Neural progenitor cell (in vitro differentiated cells): ENCODE measurements around the gene DNAH14. TPM values are rescaled to one million over a fixed set of nuclear protein-coding genes. Genes with fewer than 3 reads are reported as not detected.
"Not testable (repeated sequence)": the region's sequence is repeated elsewhere in the genome, so short reads cannot be mapped to it uniquely, and the experiment has no call there.

Source experiments
- DNase-seq: peaks from one replicate; pipeline ENCODE4 v3.0.0-alpha.2; 2016; ENCODE audit warnings: low spot score
- H2AFZ ChIP-seq: fragments of 200-600 bp; sonication (generic); replicated peaks from 2 replicates; pipeline ENCODE4 v1.6.1; 2016; ENCODE audit warnings: antibody characterized with exemption
- H3F3A ChIP-seq: fragments of 200-600 bp; sonication (generic); 2 replicates; pipeline ENCODE4 v1.6.1; 2016; ENCODE audit warnings: antibody characterized with exemption, low read depth
- H3K27ac ChIP-seq: fragments of 200-600 bp; sonication (generic); 2 replicates; pipeline ENCODE4 v1.5.1; 2016; ENCODE audit warnings: mild to moderate bottlenecking
- H3K27me3 ChIP-seq: fragments of 200-600 bp; sonication (generic); 2 replicates; pipeline ENCODE4 v1.6.1; 2016; ENCODE audit warnings: mild to moderate bottlenecking, moderate library complexity
- H3K36me3 ChIP-seq: fragments of 200-600 bp; sonication (generic); 2 replicates; pipeline ENCODE4 v1.5.1; 2016
- H3K4me1 ChIP-seq: fragments of 200-600 bp; sonication (generic); 2 replicates; pipeline ENCODE4 v1.6.1; 2016; ENCODE audit warnings: mixed run types
- H3K4me2 ChIP-seq: fragments of 200-600 bp; sonication (generic); 2 replicates; pipeline ENCODE4 v1.6.1; 2016
- H3K4me3 ChIP-seq: fragments of 200-600 bp; sonication (generic); 2 replicates; pipeline ENCODE4 v1.5.1; 2016
- H3K79me2 ChIP-seq: fragments of 200-600 bp; sonication (generic); 2 replicates; pipeline ENCODE4 v1.6.1; 2016; ENCODE audit warnings: low read depth
- H3K9ac ChIP-seq: fragments of 200-600 bp; sonication (generic); 2 replicates; pipeline ENCODE4 v1.6.1; 2016
- H3K9me3 ChIP-seq: fragments of 200-600 bp; sonication (generic); 2 replicates; pipeline ENCODE4 v1.5.1; 2016; ENCODE audit warnings: low read depth
- H4K20me1 ChIP-seq: fragments of 200-600 bp; sonication (generic); 2 replicates; pipeline ENCODE4 v1.6.1; 2016; ENCODE audit warnings: low read depth
- H3K27ac Mint-ChIP-seq: 3 replicates; pipeline ENCODE4 v1.8.0; 2021; ENCODE audit warnings: mixed read lengths
- H3K27me3 Mint-ChIP-seq: 2 replicates; pipeline ENCODE4 v1.8.0; 2022; ENCODE audit warnings: low read depth, mild to moderate bottlenecking, inconsistent platforms, moderate library complexity, mixed read lengths; ENCODE audit not compliant: insufficient read depth
- H3K36me3 Mint-ChIP-seq: 3 replicates; pipeline ENCODE4 v1.8.0; 2021; ENCODE audit warnings: mixed read lengths
- H3K4me1 Mint-ChIP-seq: 3 replicates; pipeline ENCODE4 v1.8.0; 2021; ENCODE audit warnings: mixed read lengths
- H3K4me3 Mint-ChIP-seq: 3 replicates; pipeline ENCODE4 v1.8.0; 2021; ENCODE audit warnings: mild to moderate bottlenecking, moderate library complexity, mixed read lengths
- H3K9me3 Mint-ChIP-seq: 3 replicates; pipeline ENCODE4 v1.8.0; 2020; ENCODE audit warnings: mixed read lengths
- EZH2 ChIP-seq: fragments of 200-600 bp; sonication (generic); IDR thresholded peaks from 2 replicates; pipeline ENCODE4 v1.6.1; 2017; ENCODE audit warnings: antibody characterized with exemption, mild to moderate bottlenecking, moderate library complexity
- EZH2phosphoT487 ChIP-seq: fragments of 200-600 bp; sonication (generic); IDR thresholded peaks from 2 replicates; pipeline ENCODE4 v1.6.1; 2017; ENCODE audit warnings: antibody characterized with exemption
- total RNA-seq: library from RNA; depleted of rRNA; stranded (reverse); fragments of >200 nt; gene quantifications from 2 replicates; pipeline ENCODE4 v1.2.3, GENCODE V29; 2015; ENCODE audit warnings: low replicate concordance
- TF ChIP-seq, protein P1 (sequence below): fragments of 200-600 bp; sonication (generic); IDR thresholded peaks from 2 replicates; pipeline ENCODE4 v1.5.1; 2017; ENCODE audit warnings: antibody characterized with exemption, mild to moderate bottlenecking

DNAH14 gene
- total RNA-seq, 1 donor from 2014 or later, result 118 TPM

DNA sequence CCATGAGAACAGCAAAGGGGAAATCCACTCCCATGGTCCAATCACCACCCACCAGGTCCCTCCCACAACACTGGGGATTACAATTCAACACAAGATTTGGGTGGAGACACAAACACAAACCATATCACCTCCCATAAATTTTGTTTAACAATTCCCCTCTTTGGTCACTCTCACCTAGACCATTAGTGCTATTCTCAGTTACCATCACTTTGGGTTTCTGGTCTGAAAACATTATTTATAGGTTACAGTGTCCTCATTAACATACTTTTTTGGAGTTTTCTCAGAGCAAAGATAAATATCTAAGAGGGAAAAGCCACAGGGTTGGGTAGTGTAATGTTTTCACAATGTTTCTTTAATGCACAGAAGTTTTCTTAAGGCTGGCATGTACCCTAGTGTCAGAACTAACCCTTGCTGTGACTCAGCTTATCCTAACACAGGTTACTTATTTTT, 47.7 kb upstream of the DNAH14 start:
- H2AFZ ChIP-seq, result no peak overlapping the region
- Mint-ChIP-seq H3K4me3 (no peak overlapping the region), H3K27ac (no peak overlapping the region), H3K9me3 (peaks cover 10% of the 10 kb centered on the region), H3K36me3 (peaks cover 3% of the 10 kb centered on the region), H3K27me3 (peaks cover 6% of the 10 kb centered on the region), H3K4me1 (peaks cover 22% of the 10 kb centered on the region)
- H3K4me2 ChIP-seq, result no peak overlapping the region
- H4K20me1 ChIP-seq, result no peaks in the 10 kb centered on the region
- peaks cover 5% of the 10 kb centered on the region for H3F3A ChIP-seq
- no peak for DNase-seq
- H3K79me2 ChIP-seq, result no peaks in the 10 kb centered on the region
- H3K9me3 ChIP-seq, result peaks cover 4% of the 10 kb centered on the region
- H3K9ac ChIP-seq, result no peak overlapping the region
- no peak for TF ChIP-seq EZH2phosphoT487
- no peaks in the 10 kb centered on the region for H3K27me3 ChIP-seq
- peaks cover 18% of the 10 kb centered on the region for H3K4me1 ChIP-seq
- H3K4me3 ChIP-seq, result no peak overlapping the region
- H3K27ac ChIP-seq, result no peak overlapping the region
- no peaks in the 10 kb centered on the region for H3K36me3 ChIP-seq

DNA sequence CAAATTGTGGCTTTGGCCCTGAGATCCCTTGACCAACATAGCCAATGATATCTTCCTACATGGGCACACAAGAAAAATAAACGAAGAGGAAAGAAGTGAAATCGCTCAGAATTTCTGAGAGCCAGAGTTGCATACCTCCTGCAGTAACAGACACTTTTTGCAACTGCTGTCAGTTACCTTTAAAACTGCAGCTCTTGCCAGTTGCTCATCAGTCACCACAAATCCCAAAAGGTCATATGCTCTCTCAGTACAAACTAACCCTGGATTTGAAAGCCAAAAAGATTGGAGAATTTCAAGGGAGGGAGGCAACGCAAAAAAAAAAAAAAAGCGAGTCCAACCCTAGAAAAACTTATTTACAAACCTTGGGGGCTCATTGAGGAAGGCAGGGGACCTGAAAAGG, 47.2 kb upstream of the DNAH14 start:
- Histone ChIP-seq H3K4me2 (no peak overlapping the region), H3K27ac (no peak overlapping the region)
- peaks cover 6% of the 10 kb centered on the region for H3K27me3 Mint-ChIP-seq

DNA sequence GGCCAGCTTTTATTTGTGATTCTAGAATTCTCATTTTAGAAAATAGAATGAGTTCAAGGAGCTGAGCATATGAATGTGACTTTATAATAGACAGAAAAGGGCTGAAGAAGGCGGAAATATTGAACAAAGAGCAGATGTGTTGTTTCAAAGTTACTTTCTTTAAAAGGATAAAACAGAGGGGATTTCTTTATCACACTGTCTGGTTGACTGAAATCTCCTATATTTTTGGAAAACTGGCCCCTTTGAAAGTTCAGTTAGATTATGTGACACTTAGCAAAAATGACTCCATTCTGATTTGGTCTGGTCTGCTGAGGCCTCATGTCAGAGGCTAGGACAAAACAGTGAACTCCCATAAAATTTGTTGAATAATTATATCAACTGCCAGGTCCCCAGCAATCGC, 46.4 kb upstream of the DNAH14 start:
- TF ChIP-seq, protein P1, sequence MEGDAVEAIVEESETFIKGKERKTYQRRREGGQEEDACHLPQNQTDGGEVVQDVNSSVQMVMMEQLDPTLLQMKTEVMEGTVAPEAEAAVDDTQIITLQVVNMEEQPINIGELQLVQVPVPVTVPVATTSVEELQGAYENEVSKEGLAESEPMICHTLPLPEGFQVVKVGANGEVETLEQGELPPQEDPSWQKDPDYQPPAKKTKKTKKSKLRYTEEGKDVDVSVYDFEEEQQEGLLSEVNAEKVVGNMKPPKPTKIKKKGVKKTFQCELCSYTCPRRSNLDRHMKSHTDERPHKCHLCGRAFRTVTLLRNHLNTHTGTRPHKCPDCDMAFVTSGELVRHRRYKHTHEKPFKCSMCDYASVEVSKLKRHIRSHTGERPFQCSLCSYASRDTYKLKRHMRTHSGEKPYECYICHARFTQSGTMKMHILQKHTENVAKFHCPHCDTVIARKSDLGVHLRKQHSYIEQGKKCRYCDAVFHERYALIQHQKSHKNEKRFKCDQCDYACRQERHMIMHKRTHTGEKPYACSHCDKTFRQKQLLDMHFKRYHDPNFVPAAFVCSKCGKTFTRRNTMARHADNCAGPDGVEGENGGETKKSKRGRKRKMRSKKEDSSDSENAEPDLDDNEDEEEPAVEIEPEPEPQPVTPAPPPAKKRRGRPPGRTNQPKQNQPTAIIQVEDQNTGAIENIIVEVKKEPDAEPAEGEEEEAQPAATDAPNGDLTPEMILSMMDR, result no peak

More for the DNA sequence above, 47.2 kb upstream of the DNAH14 start:
- H3K9me3 ChIP-seq, result peaks cover 4% of the 10 kb centered on the region
- peaks cover 5% of the 10 kb centered on the region for H3F3A ChIP-seq
- H3K4me1 ChIP-seq, result peaks cover 18% of the 10 kb centered on the region
- H3K9me3 Mint-ChIP-seq, result peaks cover 11% of the 10 kb centered on the region
- H3K79me2 ChIP-seq, result no peaks in the 10 kb centered on the region
- TF ChIP-seq EZH2phosphoT487, result no peak
- TF ChIP-seq, protein P1, result no peak
- no peak for TF ChIP-seq EZH2
- H3K36me3 Mint-ChIP-seq, result peaks cover 3% of the 10 kb centered on the region
- H3K4me1 Mint-ChIP-seq, result peaks cover 22% of the 10 kb centered on the region
- H3K4me3 ChIP-seq, result no peak overlapping the region
- H3K4me3 Mint-ChIP-seq, result no peak overlapping the region
- DNase-seq, result no peak
- no peaks in the 10 kb centered on the region for H3K36me3 ChIP-seq
- no peaks in the 10 kb centered on the region for H3K27me3 ChIP-seq
- no peak overlapping the region for H2AFZ ChIP-seq
- no peaks in the 10 kb centered on the region for H4K20me1 ChIP-seq
- H3K27ac Mint-ChIP-seq, result no peak overlapping the region
- no peak overlapping the region for H3K9ac ChIP-seq

DNA sequence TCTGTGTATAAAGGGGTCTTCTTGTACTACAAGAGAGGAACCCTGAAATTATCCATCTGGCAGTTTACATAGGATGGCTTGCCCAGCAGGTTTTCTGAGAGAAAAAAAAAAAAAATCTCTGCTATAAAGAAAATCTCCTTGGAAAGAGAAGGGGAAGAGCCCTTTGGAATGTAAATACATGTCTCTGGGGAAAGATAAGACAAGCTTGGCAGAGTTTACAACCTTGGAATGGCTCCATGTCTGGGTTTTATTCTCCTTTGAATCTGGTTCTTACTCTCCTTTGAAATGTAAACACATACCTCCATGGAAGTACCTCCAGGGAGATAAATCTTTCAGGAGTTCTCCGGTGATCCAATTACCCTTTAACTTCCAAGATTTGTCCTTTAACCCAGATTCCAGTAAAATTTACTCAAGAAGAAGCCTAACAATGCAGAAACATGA, 45.1 kb upstream of the DNAH14 start:
- H3K36me3 ChIP-seq, result no peaks in the 10 kb centered on the region
- no peak overlapping the region for H3K4me2 ChIP-seq
- H3K27ac Mint-ChIP-seq, result no peak overlapping the region
- H3K36me3 Mint-ChIP-seq, result peaks cover 3% of the 10 kb centered on the region
- H3K27me3 Mint-ChIP-seq, result peaks cover 6% of the 10 kb centered on the region
- peaks cover 4% of the 10 kb centered on the region for H3K9me3 ChIP-seq
- no peak overlapping the region for H3K9ac ChIP-seq
- no peak overlapping the region for H3K4me3 Mint-ChIP-seq
- peaks cover 18% of the 10 kb centered on the region for H3K4me1 ChIP-seq
- H3K27me3 ChIP-seq, result no peaks in the 10 kb centered on the region
- peaks cover 11% of the 10 kb centered on the region for H3K9me3 Mint-ChIP-seq
- H3F3A ChIP-seq, result peaks cover 5% of the 10 kb centered on the region
- H3K4me1 Mint-ChIP-seq, result peaks cover 18% of the 10 kb centered on the region
- DNase-seq, result no peak
- H3K27ac ChIP-seq, result no peak overlapping the region
- H3K4me3 ChIP-seq, result no peak overlapping the region
- H2AFZ ChIP-seq, result no peak overlapping the region
- H4K20me1 ChIP-seq, result no peaks in the 10 kb centered on the region
- no peaks in the 10 kb centered on the region for H3K79me2 ChIP-seq
- TF ChIP-seq, protein P1, result no peak
- TF ChIP-seq EZH2 (no peak), EZH2phosphoT487 (no peak)

More for the DNA sequence above, 46.4 kb upstream of the DNAH14 start:
- H3K4me2 ChIP-seq, result no peak overlapping the region
- H3K36me3 ChIP-seq, result no peaks in the 10 kb centered on the region
- no peak overlapping the region for H3K4me3 Mint-ChIP-seq
- no peak for DNase-seq
- no peak overlapping the region for H3K4me3 ChIP-seq
- H3K27me3 ChIP-seq, result no peaks in the 10 kb centered on the region
- no peaks in the 10 kb centered on the region for H3K79me2 ChIP-seq
- H3K9me3 Mint-ChIP-seq, result peaks cover 11% of the 10 kb centered on the region
- H3K4me1 ChIP-seq, result peaks cover 18% of the 10 kb centered on the region
- peaks cover 22% of the 10 kb centered on the region for H3K4me1 Mint-ChIP-seq
- peaks cover 6% of the 10 kb centered on the region for H3K27me3 Mint-ChIP-seq
- no peak overlapping the region for H3K27ac ChIP-seq
- peaks cover 4% of the 10 kb centered on the region for H3K9me3 ChIP-seq
- no peak overlapping the region for H3K27ac Mint-ChIP-seq
- H4K20me1 ChIP-seq, result no peaks in the 10 kb centered on the region
- H2AFZ ChIP-seq, result no peak overlapping the region
- no peak overlapping the region for H3K9ac ChIP-seq
- H3K36me3 Mint-ChIP-seq, result peaks cover 3% of the 10 kb centered on the region
- peaks cover 5% of the 10 kb centered on the region for H3F3A ChIP-seq

DNA sequence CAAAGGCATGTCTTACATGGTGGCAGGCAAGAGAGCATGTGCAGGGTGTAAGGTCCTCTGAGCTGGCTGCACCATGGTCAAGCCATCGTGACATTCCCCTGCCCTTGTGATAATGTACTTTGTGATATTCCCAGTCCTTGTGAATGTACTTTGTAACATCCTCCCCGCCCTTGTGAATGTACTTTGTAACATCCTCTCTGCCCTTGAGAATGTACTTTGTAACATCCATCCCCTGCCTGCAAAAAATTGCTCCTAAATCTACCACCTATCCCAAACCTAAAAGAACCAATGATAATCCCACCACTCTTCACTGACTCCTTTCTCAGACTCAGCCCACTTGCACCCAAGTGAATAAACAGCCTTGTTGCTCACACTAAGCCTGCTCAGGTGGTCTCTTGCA, 44.1 kb upstream of the DNAH14 start:
- H3K27ac ChIP-seq, H3K4me1 Mint-ChIP-seq, H3K27me3 ChIP-seq, H3K36me3 Mint-ChIP-seq, H3K9ac ChIP-seq, H3K9me3 ChIP-seq, H3K4me2 ChIP-seq, H3K27me3 Mint-ChIP-seq, DNase-seq, H3K79me2 ChIP-seq, H3F3A ChIP-seq, H3K4me3 Mint-ChIP-seq, H3K36me3 ChIP-seq, H3K4me3 ChIP-seq, H2AFZ ChIP-seq, H4K20me1 ChIP-seq: not testable (repeated sequence)
- H3K9me3 Mint-ChIP-seq, result peaks cover 11% of the 10 kb centered on the region
- H3K27ac Mint-ChIP-seq, result peak overlapping the region; percentile 5
- peaks cover 11% of the 10 kb centered on the region for H3K4me1 ChIP-seq
